ENCODE data around the gene PPIL4.

GRCh38 chr6:149484733-149485700 lies 60.8 kb downstream of the PPIL4 start, which contains the start of gene ZC3H12D:
- TF ChIP-seq CTCF (IDR thresholded peaks at IDR 0.05; ENCODE audit: low read depth, low read length) (peak; percentile 44), EZH2phosphoT487 (IDR thresholded peaks at IDR 0.05; ENCODE audit: low read depth) (no peak)

Measured in OCI-LY3 (cell line).